ENCODE results near the gene CCNY.
"Not testable (repeated sequence)": the region's sequence is repeated elsewhere in the genome, so short reads cannot be mapped to it uniquely, and the experiment has no call there.

The CCNY gene

DNA sequence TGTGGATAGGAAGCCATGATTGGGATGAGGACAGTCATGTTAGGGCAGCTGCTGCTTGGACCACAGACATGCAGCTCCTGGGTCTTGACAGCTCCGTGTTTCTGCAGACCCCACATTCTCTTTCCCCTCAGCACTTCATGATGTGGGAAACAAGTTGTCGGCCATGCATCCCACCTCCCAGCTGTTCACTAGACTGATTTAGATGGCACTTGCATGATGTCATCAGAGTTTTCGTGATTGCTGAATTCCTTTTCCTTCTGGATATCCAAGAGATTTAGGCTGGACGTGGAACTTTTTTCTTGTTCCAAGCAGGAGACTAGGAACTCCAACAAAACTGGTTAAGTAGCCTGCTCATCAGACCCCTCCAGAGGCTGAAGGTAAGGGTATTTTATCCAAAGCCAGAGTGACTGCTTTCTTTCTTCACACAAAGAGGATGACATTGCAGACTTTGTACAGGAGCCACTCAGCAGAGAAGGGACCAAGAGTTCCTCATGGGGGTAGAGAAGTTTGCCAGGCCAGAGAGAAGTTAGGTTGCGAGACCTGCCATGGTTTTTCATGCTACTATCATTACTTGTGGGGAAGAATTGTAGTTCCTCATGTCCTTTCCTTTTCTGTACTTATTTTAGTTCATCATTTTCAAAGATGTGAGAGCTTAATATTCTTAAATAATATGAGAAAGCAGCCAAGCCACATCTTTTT is 151.2 kb downstream of the CCNY start:
- no peak for DNase-seq (ENCODE audit: low spot score)

DNA sequence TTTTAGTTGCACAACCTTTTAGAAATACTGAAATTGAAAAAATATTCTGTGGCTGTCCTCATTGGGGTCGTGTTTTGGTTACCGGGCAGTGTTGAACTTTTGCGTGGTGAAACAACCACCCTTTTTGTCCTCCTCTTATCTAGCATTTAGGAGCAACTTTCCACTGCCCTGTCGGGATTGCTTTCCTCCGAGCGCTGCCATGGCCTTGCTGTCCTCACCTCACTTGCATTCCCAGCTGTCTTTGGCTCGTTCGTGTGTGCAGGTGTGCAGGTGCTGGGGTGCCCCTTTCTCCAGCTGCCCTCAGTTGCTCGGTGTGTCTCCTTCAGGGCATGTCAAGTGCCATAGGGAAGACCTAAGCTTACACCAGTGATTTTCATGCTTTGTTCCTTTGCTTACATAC is 151.9 kb downstream of the CCNY start:
- DNase-seq (ENCODE audit: low spot score), result no peak

DNA sequence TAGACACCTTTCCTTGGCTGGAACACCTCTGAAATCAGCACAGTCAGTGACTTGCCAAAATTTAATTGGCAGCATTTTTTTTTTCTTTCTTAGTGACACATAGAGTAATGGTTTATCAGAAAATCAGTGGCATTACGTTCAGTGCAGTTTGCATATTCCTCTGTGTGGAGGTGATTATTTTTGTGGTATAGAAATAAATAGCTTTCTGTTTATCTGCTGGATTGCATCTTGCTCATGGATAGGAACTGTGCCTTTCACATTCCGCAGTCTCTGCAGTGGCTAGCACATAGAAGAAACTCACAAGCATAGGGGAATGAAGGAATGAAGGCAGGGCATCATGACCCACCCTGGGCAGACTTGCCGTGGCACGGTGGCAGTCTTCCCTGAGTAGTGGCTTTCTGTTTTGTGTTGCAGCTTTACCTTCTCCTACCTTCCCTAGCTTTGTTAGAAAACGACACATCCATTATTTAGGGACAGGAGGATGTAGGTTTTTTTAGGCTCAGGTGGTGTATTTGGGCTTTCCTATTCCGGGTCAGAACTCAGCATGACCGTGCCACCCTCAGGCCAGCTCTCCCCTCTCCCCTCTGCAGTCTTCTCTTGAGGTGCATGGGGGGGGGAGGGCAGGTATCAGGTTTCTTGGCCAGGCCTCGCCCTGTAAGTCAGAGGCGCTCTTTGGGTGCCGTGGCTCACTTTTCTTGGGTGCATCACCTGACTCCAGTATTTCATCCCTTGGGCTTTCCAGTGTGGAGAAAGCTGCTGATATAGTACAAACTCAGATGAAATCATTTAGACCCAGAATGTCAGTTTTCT is 156.3 kb downstream of the CCNY start:
- no peak for DNase-seq (ENCODE audit: low spot score)

DNA sequence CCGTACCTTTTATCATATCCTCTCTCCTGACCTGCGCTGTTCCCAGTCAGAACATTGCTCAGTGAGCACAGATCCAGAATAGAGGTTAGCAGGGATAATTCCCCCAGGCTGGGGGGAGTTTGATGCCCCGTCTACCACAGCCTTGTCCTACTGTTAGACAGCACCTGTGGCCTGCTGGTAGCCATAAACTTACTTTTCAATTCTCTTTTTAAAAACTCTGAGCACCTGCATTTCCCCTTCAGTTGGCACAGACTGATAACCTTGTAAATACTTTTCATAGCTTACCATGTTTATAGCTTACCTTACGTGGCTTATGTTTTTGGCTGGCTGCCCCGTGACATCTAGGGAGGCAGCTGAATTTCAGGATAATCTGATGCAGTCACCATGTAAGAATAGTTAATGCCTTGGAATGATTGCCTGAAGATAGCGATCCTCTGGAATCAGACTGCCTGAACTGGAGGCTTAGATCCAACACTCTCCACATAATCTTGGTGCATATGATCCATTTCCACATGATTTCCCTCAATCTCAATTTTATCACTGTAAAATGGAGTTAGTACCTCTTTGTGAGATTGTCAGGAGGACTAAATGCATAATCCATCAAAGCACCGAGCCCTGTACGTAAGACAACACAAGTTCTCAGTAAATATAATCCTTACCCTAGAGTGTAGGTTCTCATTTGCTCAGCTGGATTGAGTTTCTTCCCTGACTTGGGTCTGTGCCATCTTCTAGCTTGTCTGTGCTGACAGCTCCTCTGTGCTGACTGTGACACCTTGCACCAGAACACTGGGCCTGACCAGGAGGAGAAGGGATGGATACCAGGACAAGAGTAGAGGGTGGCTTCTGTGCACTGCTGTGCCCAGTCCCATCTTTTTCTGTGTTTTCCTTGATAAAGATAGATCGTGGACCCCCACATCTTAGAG is 157.1 kb downstream of the CCNY start:
- no peak for DNase-seq (ENCODE audit: low spot score)

DNA sequence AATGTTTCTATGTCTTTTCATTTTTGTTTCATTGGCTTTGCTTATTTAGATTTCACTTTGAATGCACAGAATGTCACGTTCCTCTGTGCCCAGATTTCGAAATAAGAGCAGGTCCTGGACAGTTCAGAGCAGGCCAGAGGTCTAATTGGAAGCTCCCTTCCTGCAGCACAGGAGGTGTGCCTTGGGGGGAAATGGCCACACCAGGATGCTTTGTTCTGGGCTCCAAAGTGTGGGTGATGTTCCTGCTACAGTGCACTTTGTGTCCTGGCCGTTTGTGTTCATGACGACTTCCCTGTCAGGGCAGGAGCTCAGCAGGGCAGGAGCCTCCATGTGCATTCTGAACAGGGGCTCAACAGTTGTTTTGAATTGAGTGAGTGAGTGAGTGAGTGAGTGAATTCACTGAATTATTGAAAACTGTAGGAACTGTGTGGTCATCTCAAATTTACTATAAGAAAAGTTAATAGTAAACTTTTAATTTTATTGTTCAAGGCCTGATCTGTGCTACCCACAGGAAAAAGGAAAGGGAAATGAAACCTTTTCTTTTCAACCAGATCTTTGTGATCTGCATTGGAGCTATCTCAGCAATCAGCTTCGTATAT is 159.3 kb downstream of the CCNY start:
- DNase-seq (ENCODE audit: low spot score), result peak; percentile 8

DNA sequence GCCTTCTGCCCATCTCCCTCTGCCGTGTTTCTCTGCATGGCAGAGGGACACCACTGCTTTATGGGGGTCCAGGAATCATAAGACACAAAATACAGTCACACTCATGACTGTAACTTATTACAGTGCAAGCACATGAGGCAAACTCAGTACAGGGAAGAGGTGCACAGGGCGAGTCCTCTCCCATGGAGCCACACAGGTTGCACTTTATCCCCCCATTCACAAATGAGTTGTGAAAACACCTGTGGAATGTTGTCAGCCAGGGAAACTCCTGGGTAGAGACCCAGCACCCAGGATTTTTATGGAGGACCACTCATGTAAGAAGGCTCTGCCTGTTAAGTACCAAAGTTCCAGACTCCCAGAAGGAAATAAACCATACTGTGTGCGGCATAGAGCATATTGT is 161.6 kb downstream of the CCNY start:
- no peak for DNase-seq (ENCODE audit: low spot score)

DNA sequence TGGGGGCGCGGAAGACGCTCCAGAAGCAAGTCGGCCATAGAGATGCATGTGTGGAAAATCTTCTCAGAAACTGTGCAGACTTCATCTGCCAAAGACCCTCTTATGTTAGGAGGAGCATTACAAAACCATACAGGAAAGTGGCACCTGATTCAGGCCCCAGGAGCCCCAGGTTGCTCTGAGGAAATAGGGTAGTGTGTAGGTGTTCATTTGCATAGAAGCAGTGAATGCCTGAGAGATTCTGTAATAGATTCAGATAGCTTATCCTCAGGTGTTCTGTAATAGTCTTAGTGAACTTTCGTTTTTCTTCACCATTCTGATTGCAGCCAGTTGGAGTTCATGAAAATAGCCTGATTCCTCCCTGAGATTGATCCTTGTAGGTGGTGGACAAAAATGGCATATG is 162.4 kb downstream of the CCNY start:
- no peak for DNase-seq (ENCODE audit: low spot score)

DNA sequence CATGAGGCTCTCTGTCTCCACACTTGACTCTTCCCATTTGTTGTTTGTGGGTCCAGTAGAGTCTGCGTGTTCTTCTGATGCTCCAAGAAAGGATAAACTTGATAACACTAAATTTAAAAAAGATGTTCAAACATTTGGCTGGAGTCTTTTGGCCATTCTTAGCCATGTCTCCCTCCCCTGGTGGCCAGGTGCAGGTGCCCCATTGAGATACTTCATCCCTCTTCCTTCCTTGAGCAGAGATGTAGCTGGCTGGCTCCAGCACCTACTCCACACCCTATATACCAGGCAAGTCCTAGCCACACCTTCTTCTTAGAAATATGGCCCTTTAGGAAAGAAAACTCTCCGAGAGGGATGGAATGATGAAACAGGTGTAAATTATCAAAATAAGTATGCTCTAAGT is 165.6 kb downstream of the CCNY start:
- DNase-seq (ENCODE audit: low spot score), result no peak

DNA sequence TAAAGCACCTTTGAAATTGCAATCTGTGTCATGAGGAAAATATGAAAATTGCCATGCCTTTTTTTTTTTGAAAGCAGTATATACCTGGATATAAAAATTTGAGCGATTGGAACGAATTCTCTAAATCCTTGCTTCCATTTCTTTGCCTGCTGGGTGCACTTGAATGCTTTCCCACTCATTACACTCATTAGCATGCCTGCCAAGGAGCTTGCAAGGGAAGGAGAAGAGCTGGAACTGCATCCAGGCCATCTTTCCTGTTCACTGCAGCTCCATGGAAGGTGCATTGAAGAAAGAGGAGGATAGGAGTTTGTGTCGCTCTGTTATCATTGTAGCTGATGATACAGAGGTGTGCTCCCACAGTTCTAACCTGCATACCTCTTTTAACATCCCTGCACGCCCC is 166.4 kb downstream of the CCNY start:
- DNase-seq (ENCODE audit: low spot score), result no peak

DNA sequence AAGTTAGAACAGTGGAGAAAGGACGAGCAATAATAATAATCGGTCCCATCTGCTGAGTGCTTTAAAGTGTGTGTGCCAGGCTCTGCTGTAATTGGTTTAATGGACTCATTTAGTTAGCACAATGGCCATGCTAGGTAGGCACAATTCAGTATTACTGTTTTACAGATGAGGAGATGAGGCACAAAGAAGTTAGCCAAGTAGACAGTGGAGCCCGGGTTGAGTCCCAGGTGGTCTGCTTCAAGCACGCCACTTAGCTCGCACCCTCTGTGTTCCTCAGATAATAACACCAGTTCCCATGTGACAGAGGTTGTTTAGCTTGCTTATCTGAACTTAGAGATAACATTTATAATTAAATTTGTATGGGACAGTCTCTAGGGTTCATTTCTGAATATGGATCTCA is 167.3 kb downstream of the CCNY start:
- DNase-seq (ENCODE audit: low spot score), result no peak

DNA sequence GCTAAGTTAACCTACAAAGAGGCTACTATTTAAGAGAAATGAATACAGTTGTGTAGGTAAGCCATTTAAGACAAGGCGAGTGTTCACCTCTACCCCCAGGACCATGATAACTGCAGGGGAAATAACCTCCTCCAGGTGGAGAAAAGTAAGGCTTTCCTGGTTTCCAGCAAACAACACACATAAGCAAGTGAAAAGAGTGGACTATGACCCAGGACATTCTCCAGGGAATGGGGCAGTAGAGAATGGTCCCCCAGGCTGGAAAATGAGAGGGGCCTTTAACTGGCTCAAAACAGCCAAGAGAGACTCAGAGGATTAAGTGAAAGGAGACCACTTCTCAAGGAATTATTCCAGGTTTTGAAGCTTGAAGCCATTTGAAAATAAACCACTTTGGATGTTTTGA is 167.8 kb downstream of the CCNY start:
- no peak for DNase-seq (ENCODE audit: low spot score)

DNA sequence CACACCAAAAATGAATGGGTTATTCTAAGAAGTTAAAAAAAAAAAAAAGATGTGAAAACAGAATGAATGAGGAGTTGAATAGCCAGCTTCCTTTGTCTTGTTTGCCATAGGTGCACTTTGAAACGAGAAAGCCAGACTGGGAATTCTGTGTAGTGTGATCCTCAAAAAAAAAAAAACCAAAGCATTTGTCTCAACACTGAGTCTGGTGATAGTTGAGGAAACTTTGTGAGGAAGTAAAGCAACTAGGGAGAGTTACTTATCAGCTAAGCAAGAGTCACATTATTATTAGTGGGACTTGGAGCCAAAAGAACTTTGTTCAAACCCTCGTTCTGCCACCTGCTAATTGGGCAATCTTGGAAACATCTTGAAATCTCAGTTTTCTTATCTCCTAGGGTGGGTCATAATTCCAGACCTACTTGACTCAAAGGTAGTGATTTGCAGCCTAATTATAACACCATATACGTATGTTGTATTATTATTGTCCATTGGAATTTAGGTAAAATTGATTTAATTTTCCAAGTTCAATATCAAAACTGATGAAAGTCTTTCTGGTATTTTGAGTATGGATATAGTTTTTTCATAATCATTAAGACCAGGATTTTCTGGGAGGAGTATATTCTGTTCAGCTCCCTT is 169.0 kb downstream of the CCNY start:
- DNase-seq (ENCODE audit: low spot score), result no peak

DNA sequence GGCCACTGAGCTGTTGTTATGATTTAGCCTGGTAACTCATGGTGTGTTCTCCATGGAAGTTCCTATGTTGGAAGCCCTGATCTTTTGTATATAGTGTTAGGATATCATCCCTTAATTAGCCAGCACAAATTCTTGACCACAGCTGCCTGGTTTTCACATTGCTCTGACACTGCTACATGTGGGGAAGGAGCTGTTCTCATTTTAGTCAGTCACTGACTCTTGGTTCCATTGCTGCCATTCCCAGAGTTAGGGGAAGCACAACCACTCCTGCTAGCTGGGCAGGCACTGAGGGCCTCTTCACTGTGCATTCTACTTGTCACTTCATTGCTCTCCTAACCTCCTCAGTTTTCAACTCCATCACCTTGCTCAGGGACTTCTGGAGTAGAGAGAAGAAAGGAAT is 170.4 kb downstream of the CCNY start:
- no peak for DNase-seq (ENCODE audit: low spot score)

DNA sequence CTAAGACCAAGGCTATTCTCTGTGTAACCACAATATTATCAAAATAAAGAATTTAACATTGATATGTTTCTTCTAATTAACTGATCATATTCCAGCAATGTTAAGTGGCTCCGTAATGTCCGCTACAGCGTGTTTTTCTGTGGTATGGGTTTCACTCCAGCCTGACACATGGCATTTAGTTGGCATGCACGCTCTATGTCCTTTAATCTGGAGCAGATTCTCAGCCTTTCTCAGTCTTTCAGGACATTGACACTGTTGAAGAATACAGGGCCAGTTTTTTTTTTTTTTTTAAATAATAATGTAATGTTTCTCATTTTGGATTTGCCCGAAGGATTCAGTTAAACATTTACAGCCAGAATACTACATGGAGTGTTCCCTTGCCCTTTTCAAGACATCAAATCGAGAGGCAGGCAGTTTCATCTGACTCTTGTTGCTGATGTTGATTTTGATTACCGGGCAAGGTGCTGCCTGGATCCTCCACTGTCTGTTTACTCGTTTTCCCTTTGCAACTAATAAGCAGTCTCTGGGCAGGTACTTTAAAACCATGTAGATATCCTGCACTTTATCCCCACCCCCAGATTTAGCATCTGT is 171.3 kb downstream of the CCNY start:
- no peak for DNase-seq (ENCODE audit: low spot score)

DNA sequence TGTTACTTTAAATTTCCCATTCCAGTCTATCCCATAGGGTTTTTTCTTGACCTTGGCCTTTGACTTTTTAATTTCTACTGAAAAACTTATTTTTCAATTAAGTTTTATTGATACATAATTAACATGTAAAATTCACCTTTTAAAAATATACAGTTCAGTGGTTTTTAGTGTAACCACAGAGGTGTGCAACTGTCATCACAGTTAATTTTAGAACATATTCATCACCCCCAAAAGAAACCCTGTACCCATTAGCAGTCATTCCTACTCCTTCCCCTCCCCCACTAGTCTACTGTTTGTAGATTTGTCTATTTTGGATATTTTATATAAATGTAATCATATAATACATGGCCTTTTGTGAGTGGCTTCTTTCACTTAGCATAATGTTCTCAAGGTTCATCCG is 172.3 kb downstream of the CCNY start:
- DNase-seq (ENCODE audit: low spot score), result no peak

DNA sequence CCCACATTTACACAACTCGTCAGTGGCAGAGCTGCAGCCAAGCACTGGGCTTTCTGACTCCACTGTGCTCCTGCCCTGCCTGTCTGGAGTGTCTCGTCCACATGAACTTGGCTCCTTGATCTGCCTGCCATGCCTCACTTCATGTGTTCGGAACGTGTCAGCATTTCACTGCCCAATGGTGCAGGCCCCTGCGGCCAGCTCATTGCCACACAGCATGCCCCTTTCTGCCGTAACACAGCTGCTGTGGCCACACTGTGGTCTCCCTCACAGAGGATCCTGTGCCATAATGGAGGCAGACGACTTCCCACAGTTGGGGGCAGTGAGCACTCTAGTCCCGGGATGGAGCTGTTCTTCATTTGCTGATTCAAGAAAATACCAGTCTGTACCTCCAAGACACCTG is 174.6 kb downstream of the CCNY start:
- no peak for DNase-seq (ENCODE audit: low spot score)

DNA sequence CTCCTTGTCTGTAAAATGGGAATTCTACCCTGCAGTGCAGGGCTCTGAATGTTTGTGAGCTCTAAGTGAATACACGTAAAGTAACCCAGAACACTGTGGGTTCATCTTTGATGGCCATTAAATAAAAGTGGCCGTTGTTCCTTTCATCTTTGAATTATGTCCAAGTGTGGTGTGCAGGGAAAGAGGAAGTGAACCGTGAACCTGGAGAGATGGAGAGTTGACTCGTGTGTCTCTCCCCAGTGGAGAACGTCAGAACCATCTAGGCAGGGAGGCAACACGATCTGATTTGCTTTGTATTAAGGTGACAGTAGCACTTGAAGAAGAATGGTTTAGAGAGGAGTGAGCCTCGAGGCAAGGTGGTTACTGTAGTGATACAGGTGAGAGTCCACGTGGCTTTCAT is 175.3 kb downstream of the CCNY start:
- DNase-seq (ENCODE audit: low spot score), result no peak

DNA sequence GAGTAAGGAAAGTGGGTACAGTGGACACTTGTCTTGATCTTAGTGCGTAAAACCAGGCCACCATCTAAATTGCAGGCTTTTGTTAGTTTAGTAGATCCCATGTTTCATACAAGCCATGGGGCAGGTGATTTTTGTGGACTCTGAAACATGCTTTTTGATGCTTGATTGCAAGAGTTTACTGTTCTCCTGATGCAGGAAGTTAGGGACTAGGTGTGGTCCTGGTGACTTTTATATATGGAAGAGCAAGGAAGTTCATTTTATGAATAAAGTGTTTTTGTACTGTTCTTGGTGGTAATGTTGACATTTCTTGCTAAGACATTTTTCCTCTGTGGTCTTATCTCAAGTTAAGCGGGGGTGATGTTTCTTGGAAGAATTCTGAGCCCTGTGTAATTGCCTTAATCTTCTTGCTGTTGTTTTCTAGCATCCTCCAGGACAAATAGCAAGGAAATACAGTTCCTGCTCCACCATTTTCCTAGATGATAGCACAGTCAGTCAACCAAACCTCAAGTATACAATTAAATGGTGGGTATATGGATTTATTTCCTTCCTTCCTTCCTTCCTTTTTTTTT is 179.9 kb downstream of the CCNY start:
- DNase-seq (ENCODE audit: low spot score), result no peak

DNA sequence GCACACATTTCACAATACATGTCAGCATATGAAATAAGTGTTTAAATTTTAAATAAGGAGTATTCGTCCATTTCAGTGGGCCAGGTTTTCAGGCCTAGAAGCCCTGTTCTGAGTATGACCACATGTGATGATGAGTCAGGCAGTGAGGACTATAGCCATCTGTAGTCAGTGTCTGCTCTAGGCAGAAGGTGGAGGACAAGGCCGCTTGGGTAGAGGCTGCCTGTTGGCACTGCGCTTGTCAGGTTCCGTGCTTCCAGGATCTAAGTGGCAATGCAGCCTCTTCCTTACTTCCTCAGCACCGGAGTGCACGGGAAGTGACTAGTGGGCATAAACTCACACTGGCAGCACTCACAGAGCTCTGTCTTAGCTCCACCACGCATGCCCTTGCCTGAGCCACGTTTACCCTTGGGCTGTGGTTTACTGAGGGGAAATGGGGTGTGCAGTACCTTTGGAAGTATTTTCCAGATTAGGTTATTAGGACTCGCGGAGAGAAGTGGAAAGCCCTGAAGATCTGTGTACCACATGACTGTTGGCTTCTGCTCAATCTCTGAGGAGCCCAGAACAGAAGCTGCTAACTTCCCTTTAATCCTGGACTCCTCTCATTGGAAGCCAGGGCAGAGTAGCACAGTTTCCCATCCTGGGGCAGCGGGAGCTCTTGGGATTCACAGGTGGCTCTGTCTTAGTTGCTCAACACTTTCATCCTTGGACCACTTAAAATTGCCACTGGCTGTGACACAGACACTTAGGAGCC is 181.3 kb downstream of the CCNY start:
- no peak for DNase-seq (ENCODE audit: low spot score)

DNA sequence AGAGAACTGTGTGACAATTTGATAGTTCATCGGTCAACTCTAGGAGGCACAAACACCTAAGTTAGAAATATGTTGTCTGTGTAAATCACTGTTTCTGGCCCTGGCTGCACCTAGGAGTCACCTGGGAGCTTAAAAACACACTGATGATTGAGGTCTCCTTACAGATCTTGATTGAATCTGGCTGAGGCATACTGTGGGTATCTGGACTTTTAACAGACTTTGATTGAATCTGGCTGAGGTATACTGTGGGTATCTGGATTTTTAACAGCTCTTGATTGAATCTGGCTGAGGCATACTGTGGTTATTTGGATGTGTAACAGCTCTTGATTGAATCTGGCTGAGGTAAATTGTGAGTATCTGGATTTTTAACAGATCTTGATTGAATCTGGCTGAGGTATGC is 181.9 kb downstream of the CCNY start:
- not testable (repeated sequence) for DNase-seq (ENCODE audit: low spot score)
